Duodenal mucosa (tissue), 2 donors: ENCODE measurements around the gene IFNL2.
"Not testable (repeated sequence)": the region's sequence is repeated elsewhere in the genome, so short reads cannot be mapped to it uniquely, and the experiment has no call there.

Experiments
- H3K27ac ChIP-seq: one replicate; pipeline ENCODE4 v1.7.0; 2013; ENCODE audit warnings: low read depth, low read length
- H3K27me3 ChIP-seq, 2 donors: one replicate each; pipeline ENCODE4 v1.7.0; 2013; ENCODE audit warnings: low read length in 2 of 2, control low read depth in 1 of 2; ENCODE audit not compliant: insufficient read depth in 2 of 2, control insufficient read depth in 1 of 2
- H3K36me3 ChIP-seq, 2 donors: one replicate each; pipeline ENCODE4 v1.7.0; 2013; ENCODE audit warnings: low read length in 2 of 2, control low read depth in 1 of 2; ENCODE audit not compliant: insufficient read depth in 2 of 2, control insufficient read depth in 1 of 2
- H3K4me1 ChIP-seq, 2 donors: one replicate each; pipeline ENCODE4 v1.7.0; 2013; ENCODE audit warnings: low read length in 2 of 2, control low read depth in 1 of 2; ENCODE audit not compliant: insufficient read depth in 2 of 2, control insufficient read depth in 1 of 2
- H3K4me3 ChIP-seq, 2 donors: one replicate each; pipeline ENCODE4 v1.7.0; 2013; ENCODE audit warnings: low read length in 2 of 2, low read depth in 1 of 2
- H3K9ac ChIP-seq, 2 donors: one replicate each; pipeline ENCODE4 v1.7.0; 2013; ENCODE audit warnings: low read length in 2 of 2, low read depth in 1 of 2
- H3K9me3 ChIP-seq, 2 donors: one replicate each; pipeline ENCODE4 v1.7.0; 2013; ENCODE audit warnings: low read length in 2 of 2, control low read depth in 1 of 2; ENCODE audit not compliant: control insufficient read depth in 1 of 2

The IFNL2 gene

GRCh38 chr19:39268531-39269223, 481 bp downstream of the IFNL2 start:
- peaks cover 16 to 17% of the 10 kb centered on the region in 2 donors for H3K27me3 ChIP-seq
- not testable (repeated sequence) for H3K27ac ChIP-seq, H3K9me3 ChIP-seq, H3K36me3 ChIP-seq, H3K4me1 ChIP-seq, H3K4me3 ChIP-seq, H3K9ac ChIP-seq

- H3K27me3 ChIP-seq, result peaks cover 9 to 10% of the 10 kb centered on the region in 2 donors
- H3K9me3 ChIP-seq, result not testable (repeated sequence)
These were observed 1.2 kb downstream of the IFNL2 start for GRCh38 chr19:39269369-39269768.

GRCh38 chr19:39270036-39270871, 2.1 kb downstream of the IFNL2 start:
- H3K9ac ChIP-seq, result no peak overlapping the region
- H3K4me1 ChIP-seq, result no peaks in the 10 kb centered on the region
- no peak overlapping the region for H3K27ac ChIP-seq
- no peaks in the 10 kb centered on the region for H3K36me3 ChIP-seq
- H3K27me3 ChIP-seq, result peaks cover 2 to 4% of the 10 kb centered on the region in 2 donors
- H3K4me3 ChIP-seq, result no peak overlapping the region
- H3K9me3 ChIP-seq, result no peaks in the 10 kb centered on the region

More at GRCh38 chr19:39269369-39269768, 1.2 kb downstream of the IFNL2 start:
- H3K27ac ChIP-seq, H3K9ac ChIP-seq, H3K36me3 ChIP-seq, H3K4me1 ChIP-seq, H3K4me3 ChIP-seq: not testable (repeated sequence)

GRCh38 chr19:39273859-39274258, 5.7 kb downstream of the IFNL2 start:
- H3K27ac ChIP-seq, H3K9me3 ChIP-seq, H3K27me3 ChIP-seq, H3K9ac ChIP-seq, H3K36me3 ChIP-seq, H3K4me1 ChIP-seq, H3K4me3 ChIP-seq: not testable (repeated sequence)

GRCh38 chr19:39275578-39275977, 7.4 kb downstream of the IFNL2 start:
- H3K36me3 ChIP-seq, result no peaks in the 10 kb centered on the region
- H3K4me1 ChIP-seq, result peaks cover 0 to 9% of the 10 kb centered on the region in 2 donors
- H3K27me3 ChIP-seq, result peaks cover 0 to 3% of the 10 kb centered on the region in 2 donors
- H3K4me3 ChIP-seq, result no peak overlapping the region
- no peaks in the 10 kb centered on the region for H3K9me3 ChIP-seq
- no peak overlapping the region for H3K9ac ChIP-seq
- no peak overlapping the region for H3K27ac ChIP-seq

- Histone ChIP-seq H3K9me3 (no peaks in the 10 kb centered on the region), H3K36me3 (no peaks in the 10 kb centered on the region), H3K4me1 (peaks cover 0 to 9% of the 10 kb centered on the region in 2 donors), H3K9ac (no peak overlapping the region), H3K27ac (no peak overlapping the region), H3K27me3 (peaks cover 0 to 3% of the 10 kb centered on the region in 2 donors), H3K4me3 (no peak overlapping the region)
These were observed 8.5 kb downstream of the IFNL2 start for GRCh38 chr19:39276740-39277139.

GRCh38 chr19:39277598-39277997, 9.4 kb downstream of the IFNL2 start:
- Histone ChIP-seq H3K9ac (peak overlapping the region in 1 of 2 donors; percentile 33), H3K36me3 (no peaks in the 10 kb centered on the region), H3K9me3 (no peaks in the 10 kb centered on the region), H3K4me1 (peaks cover 0 to 9% of the 10 kb centered on the region in 2 donors), H3K27ac (no peak overlapping the region), H3K4me3 (no peak overlapping the region), H3K27me3 (peaks cover 0 to 3% of the 10 kb centered on the region in 2 donors)

GRCh38 chr19:39282021-39282420, 13.8 kb downstream of the IFNL2 start:
- H3K4me3 ChIP-seq, result no peak overlapping the region
- no peaks in the 10 kb centered on the region for H3K36me3 ChIP-seq
- no peak overlapping the region for H3K27ac ChIP-seq
- H3K27me3 ChIP-seq, result peaks cover 0 to 3% of the 10 kb centered on the region in 2 donors
- H3K4me1 ChIP-seq, result peaks cover 0 to 9% of the 10 kb centered on the region in 2 donors
- H3K9ac ChIP-seq, result no peak overlapping the region
- peaks cover 0 to 4% of the 10 kb centered on the region in 2 donors for H3K9me3 ChIP-seq

- Histone ChIP-seq H3K4me1 (no peaks in the 10 kb centered on the region), H3K27me3 (no peaks in the 10 kb centered on the region), H3K9ac (no peak overlapping the region), H3K9me3 (peaks cover 0 to 4% of the 10 kb centered on the region in 2 donors), H3K4me3 (no peak overlapping the region), H3K27ac (no peak overlapping the region), H3K36me3 (no peaks in the 10 kb centered on the region)
These were observed 15.8 kb downstream of the IFNL2 start for GRCh38 chr19:39284032-39284431.

- H3K27ac ChIP-seq, result no peak overlapping the region
- H3K9me3 ChIP-seq, result no peaks in the 10 kb centered on the region
- no peaks in the 10 kb centered on the region for H3K4me1 ChIP-seq
- H3K36me3 ChIP-seq, result no peaks in the 10 kb centered on the region
- H3K9ac ChIP-seq, result no peak overlapping the region
- peaks cover 0 to 8% of the 10 kb centered on the region in 2 donors for H3K27me3 ChIP-seq
- no peak overlapping the region for H3K4me3 ChIP-seq
These were observed 25.2 kb downstream of the IFNL2 start for GRCh38 chr19:39293394-39293793.
